GM19463 (cell line): ENCODE data around the gene LPAR6.

Experiments used
- ATAC-seq: cut with Tn5 transposase; IDR thresholded peaks from one replicate; pipeline ENCODE4 v1.9.1; 2021; ENCODE audit warnings: mild to moderate bottlenecking, moderate library complexity; ENCODE audit not compliant: unreplicated experiment

LPAR6 gene

DNA sequence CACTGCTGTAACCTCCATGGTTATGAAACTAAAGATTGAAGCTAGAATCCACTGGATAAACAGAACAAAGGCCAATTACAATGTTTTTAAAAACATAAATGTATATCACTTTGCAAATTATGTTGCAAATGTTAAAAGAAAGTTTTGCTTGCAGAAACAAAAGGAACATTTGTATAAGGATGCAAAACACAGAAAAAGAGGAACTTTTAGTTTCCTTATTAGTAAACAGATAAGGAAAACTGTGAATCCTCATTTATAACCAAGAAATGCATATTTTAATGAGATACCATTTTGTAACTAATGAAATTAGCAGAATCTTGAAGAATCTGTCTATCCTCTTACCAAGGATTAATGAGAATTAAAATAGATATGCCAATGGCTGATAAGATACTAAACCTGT, 32.3 kb downstream of the LPAR6 start:
- ATAC-seq, result no peak

- ATAC-seq, result no peak
Measured at GRCh38 chr13:48377857-48378256, 35.1 kb downstream of the LPAR6 start.

GRCh38 chr13:48370815-48371214, 42.1 kb downstream of the LPAR6 start:
- ATAC-seq, result no peak

- no peak for ATAC-seq
Measured at GRCh38 chr13:48369988-48370387, 42.9 kb downstream of the LPAR6 start.
